Measurements from ENCODE around the gene MORF4L2. TPM values are rescaled to one million over a fixed set of nuclear protein-coding genes. Genes with fewer than 3 reads are reported as not detected.
"Not testable (repeated sequence)": the region's sequence is repeated elsewhere in the genome, so short reads cannot be mapped to it uniquely, and the experiment has no call there.

The MORF4L2 gene
- total RNA-seq, 1 donor from 2014 or later = 231 TPM

DNA sequence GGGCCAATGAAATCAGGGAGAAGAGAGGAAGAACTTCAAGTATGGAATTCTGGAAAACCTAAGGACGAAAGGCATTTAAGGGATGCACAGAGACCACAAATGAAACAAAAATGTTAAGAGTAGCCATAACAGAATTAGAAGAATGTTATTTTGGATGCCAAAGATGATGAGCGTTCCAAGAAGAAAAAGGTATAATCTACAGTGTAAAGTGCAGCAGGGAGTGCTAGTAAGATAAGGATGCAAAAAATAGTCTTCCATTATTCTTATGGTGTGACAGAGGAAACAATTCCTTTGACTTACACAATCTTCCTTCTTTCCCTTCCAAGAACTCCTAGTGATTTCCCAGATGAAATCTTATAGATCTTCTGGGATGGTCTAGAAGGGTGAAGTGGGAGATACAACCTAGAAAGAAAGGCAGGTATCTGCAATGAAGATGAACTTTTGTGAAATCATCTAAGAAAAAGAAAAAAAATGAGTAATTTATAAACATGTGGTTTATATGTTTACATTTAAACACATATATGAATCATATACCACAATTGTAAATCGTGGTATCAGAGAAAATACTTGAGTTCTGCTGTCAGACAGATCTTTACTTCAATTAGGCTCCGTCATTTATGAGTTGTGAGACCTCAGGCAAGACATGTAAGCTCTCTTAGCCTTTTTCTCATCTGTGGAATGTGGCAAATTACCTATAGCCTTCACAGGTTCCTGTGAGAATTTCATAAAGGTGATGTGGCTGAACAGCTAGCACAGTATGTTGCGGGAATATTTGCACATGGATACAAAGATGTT, 8.1 kb downstream of the MORF4L2 start:
- DNase-seq = no peak

DNA sequence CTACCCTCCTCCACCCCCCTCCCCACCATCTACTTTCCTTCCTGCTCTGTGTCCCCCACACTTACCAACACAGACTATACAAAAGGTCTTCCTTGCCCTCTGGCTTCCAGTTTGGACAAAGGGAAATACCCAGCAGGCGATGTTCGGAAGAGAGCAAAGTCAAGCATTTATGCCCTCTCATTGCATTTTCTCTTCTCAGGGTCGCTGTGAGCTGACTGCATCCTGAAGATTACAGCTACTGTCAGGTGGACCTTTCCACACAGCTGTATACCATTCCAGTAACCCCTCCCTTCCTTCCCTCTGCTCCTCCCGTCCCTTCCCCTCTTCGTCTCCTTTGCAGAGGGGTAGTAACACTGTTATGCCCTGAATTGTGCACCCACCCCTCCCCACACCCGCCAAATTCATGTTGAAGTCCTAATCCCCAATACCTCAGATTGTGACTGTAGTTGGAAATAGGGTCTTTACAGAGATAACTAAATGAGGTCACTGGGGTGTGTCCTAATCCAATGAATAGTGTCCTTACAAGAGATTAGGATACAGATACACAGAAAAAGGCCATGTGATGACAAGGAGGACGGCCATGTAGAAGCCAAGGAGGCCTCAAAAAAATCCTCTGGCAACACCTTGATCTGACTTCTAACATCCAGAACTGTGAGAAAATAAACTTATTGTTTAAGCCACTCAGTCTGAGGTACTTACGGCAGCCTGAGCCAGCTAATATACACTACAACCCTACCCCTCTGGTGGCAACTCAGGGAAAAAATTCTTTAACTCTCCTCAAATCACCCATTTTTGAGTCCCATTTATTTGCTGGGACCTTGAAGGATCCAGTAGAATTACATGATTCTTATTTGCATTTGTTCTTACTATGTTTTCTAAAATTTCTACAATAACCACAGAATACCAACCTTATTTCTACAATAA, 11.7 kb downstream of the MORF4L2 start:
- DNase-seq = no peak

DNA sequence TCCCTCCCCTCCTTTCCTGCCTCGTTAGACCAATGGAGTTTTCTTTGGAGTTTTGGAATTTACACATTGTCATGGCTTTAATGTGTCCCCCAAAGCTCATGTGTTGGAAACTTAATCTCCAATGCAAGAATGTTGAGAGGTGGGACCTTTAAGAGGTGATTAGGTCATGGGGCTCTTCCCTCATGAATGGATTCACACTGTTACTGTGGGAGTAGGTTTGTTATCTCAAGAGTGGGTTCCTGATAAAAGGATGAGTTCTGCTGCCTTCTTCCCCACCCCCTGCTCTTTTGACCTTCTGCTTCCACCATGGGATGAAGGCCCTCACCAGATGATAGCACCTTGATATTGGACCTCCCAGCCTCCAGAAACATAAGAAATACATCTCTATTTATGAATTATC, 16.8 kb downstream of the MORF4L2 start:
- no peak for DNase-seq

DNA sequence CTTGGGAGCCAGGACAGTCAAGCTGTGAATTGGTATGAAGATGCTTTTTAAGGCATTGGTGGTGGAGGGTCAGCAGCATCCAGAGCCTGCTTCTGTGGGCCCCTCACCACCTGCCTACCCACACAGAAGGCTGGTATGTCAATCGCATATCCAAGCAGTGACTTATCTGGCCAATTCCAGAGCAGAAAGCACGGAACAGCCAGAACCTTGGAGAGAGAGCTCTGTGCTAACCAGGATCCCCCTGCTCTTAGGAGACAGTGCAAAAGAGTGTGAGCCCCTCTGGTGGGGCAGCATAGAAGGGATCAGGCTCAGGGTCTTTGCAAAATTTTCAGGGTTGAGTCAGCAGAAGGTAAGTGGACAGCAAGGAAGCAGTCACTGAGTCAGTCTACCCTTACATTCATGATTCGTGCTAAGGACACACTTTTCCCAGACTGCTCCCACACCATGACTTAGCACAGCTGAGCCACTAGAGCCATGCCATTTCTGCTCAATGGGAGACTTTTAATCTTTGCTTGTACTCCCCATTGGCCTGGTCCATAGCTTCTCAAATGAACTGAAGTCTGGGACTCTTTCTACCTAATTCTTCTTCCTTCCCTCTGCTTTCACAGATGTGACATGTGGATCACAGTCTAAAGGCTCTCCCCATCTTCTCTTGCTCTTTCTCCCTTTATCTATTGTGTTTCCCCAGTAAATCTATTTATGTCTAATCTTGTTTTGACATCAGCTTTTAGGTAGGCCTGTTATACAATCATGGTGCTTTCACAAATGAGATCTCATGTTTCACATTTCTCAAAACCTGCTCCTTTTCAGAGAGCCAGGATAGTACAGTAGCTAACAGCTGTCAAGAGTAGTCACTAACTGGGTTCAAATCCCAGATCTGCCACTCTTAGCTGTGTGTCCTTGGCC, 20.0 kb downstream of the MORF4L2 start:
- DNase-seq = no peak

DNA sequence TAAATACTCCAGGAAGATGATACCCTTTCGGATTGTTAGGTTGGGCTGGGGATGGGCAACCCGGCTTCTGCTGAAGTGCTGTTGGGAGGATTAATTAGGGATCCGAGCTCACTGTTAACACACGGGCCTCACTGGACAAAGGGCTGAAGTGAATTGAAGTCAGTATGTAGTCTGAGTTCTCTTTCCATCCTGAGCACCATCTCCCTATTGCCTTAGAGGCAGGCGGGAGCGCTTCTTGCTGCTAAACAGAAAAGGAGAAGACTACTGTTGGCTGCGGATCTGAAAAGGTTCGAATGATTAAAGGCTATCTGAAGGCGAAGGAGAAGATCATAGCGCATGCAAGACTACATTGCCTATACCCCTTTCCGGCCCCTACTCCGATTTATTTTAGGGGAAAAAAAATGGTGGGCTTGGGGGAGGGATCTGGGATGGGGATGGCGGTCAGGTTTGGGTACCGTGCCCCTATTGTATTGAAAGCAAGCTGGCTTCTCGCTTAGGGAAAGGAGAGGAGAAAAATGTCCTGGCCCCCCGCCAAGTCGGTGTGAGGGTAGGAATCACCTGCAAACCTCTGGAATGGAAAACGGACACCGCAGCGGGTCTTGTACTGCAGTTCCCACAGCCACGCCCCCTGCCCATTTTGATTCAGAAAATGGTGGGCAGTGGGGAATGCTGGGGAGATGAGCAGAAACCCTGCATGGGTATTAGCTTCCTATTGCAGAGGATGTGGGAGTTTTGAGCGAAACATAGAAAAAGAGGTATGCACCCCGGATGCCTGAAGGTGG, 22.3 kb downstream of the MORF4L2 start:
- no peak for DNase-seq

DNA sequence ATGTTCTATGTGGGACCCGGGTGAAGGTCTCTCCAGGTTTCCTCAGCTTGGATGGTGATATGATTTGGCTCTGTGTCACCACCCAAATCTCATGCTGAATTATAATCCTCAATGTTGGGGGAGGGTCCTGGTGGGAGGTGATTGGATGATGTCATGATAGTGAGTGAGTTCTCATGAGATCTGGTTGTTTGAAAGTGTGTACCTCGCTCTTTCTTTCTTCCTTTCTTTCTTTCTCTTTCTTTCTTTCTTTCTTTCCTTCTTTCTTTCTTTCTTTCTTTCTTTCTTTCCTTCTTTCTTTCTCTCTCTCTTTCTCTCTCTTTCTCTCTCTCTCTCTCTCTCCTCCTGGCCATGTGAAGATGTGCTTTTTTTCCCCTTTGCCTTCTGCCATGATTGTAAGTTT, 27.0 kb downstream of the MORF4L2 start:
- DNase-seq = not testable (repeated sequence)

DNA sequence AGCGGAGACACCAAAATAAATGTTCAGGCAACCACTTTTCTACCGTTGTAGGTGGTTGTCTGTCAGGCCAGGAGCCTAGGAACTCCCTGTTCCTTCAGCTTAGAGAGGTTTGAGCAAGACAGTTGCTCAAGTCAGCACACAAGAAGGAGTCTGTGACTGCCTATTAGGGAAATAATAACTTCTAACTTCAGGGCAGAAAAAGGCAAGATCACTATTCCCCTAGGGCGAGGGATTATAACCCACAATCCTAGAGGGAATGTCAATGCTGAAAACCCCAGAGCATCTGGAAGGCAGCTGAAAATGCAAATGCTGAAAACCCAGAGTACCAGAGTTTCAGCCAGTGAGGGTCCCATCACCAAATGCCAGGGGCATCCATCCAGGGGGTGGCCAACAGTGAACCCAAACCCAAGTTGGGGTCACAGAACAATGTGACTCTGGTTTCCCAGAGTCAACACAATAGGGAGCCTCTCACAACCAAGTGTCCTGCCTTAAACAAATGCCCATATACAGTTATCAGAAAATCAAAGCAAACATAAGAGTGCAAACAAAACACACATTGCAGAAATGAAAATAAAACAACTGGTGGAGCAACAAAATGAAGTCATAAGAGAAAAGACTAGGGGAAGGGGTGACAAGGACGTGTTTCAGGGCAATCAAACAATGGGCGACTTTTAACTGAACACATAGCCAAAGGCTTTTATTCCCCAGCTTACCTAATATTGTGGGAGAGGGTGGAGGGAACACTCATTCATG, 27.6 kb downstream of the MORF4L2 start:
- no peak for DNase-seq

DNA sequence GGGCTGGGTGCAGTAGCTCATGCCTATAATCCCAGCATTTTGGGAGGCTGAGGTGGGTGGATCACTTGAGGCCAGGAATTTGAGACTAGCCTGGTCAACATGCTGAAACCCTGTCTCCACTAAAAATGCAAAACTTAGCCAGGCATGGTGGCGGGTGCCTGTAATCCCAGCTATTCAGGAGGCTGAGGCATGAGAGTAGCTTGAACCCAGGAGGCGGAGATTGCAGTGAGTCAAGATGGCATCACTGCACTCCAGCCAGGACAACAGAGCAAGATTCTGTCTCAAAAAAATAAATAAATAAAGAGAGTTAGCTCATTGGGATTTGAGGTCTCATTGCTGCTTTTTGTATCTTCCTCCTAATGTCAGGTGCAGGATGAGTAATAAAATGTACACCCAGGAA, 29.4 kb downstream of the MORF4L2 start:
- not testable (repeated sequence) for DNase-seq

DNA sequence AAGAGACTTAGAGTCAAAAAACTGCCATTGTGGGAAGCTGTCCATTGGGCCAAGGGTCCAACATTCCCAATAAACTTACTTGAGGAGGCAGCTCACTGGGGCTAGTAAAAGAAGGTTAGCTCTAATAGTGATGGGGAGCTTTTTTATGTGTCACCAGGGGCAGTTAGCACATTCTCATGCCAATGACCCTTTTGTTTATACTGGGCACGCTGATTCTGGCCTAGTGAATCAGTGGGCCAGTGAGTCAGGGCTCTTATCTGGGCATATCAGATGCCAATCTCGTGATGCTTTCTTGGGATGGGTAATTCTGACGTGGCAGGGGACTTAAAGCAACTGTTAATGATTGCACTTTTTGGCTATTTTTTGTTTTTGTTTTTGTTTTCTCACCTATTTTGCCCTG, 29.9 kb downstream of the MORF4L2 start:
- no peak for DNase-seq

DNA sequence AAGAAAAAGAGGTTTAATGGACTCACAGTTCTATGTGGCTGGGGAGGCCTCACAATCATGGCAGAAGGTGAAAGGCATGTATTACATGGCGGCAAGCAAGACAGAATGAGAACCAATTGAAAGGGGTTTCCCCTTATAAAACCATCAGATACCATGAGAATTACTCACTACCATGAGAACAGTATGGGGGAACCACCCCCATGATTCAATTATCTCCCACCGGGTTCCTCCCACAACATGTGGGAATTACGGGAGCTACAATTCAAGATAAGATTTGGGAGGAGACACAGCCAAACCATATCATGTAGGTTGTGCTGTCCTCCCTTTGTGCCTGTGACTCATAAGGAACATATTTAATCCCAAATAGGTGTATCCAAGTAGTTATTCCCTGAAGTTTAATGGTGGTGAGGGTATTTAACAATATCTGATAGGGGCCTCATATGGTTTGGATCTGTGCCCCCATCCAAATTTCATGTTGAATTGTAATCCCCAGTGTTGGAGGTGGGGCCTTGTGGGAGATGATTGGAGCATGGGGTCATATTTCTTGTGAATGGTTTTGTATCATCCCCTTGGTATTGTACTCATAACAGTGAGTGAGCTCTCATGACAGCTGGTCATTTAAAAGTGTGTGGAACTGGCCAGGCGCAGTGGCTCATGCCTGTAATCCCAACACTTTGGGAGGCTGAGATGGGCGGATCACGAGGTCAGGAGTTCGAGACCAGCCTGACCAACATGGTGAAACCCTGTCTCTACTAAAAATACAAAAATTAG, 31.1 kb downstream of the MORF4L2 start:
- DNase-seq = not testable (repeated sequence)

DNA sequence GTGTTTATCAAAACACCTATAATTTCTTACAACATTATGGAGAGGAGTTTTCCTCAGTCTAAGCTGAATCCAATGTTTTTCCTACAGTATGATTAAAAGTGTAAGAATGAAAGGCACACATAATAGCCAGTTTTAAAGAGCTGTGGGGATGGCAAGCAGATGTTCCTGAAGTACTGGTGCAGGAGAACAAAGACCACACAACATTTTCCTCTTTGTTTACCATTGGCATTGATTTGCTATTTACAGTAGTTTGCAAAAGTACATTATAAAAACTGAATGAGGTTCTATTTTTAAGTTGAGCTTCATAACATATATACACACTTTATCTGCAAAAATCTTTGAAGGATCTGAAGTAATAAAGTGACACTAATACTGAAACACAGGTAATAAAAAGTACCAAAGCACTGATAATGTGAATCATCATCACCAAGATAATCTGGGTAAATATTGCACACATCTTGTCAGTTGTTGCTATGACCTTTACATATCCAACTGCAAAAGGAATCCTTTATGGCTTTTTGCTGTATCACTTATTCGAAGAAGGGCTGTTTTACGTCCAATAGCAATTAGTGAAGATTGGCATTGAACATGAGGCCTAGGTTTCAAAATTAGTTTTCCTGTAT, 35.2 kb downstream of the MORF4L2 start:
- no peak for DNase-seq

DNA sequence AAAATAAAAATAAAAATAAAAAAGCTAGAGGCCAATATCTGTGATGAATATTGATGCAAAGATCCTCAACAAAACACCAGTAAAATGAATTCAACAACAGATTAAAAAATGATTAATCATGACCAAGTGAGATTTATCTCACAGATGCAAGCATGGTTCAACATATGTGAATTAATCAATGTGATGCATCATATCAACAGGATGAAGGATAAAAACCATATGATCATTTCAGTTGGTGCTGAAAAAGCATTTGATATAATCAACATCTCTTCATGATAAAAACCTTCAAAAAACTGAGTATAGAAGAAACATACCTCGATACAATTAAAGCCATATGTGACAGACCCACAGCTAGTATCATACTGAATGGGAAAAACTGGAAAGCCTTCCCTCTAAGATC, 38.9 kb downstream of the MORF4L2 start:
- DNase-seq = no peak

DNA sequence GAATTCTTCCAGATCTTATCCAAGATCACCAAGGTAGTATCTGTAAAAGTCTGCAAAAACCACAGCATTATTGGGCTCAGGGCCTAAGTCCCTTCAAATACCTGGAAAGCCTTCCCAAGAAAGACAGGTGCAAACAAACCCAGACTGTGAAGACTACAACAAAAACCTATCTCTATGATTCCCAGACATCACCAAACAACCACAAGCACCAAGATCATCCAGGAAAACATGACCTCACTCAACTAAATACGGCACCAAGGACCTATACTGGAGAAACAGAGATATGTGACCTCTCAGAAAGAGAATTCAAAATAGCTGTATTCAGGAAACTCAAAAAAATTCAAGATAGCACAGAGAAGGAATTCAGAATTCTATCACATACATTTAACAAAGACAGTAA, 42.4 kb downstream of the MORF4L2 start:
- no peak for DNase-seq

DNA sequence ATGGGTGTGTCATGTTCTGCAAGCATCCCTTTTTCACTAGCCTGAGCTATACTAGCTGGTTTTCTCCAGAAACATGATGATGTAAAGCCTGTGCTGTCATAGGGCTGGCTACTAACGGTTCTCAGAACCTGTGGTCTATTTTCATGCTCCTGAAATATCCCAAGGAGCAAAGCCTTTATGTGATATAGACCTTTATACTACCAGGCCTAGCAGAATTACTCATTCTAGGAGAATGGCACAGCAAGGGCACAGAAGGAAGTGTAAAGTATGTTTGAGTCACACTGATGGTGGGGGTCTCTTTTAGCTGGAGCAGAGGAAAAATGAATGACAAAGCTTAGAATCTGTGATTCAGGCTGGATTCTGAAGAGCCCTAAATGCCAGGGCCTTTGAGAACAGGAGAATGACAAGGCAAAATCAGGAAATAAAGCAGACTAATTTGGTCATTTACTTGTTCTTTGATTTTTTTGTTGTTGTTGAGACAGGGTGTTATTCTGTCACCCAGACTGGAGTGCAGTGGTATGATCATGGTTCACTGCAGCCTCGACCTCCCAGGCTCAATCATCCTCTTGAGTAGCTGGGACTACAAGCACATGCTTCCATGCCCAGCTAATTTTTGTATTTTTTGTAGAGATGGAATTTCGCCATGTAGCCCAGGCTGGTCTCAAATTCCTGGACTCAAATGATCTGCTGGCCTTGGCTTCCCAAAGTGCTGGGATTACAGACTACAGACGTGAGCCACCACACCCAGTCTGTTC, 45.9 kb downstream of the MORF4L2 start:
- no peak for DNase-seq

DNA sequence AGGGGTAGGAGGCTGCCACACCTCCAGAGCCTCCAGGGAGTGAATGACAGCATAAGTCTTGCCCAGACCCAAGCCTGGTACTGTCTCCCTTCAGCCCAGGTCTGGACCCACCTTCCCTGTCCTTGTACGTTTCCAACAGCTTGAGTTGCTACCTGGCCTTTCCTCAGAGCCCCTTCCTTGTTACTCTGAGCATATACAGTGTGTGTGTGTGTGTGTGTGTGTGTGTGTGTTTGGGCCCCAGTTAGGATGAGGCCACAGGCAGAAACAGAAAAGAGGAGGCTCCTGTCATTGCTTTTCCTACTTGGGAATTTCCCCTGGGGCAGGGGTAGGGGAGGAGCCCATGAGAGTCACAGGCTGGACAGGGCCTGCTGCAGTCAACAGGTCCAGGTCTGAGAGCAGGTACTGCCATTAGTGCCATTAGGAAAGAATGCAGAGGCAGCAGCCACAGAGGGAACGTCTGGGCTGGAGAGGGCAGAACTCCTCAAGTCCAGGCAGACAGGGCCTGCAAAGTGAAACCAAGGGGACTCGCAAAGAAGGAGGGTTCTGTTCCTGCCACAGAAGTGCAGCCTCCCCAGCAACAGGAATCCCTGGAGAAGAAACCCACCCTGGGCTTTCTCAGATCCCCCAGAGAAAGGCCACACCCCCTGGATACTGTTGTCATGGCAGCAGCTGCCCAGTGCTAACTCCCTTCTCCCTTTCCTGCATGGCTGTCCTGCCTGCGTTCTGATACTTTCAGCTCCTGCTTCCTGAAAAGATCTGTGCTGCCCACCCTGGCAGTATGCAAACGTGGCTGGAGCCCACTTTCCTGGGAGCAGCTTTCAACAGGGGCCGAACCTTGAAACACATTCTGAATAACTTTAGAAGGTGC, 47.8 kb downstream of the MORF4L2 start:
- DNase-seq = not testable (repeated sequence)

DNA sequence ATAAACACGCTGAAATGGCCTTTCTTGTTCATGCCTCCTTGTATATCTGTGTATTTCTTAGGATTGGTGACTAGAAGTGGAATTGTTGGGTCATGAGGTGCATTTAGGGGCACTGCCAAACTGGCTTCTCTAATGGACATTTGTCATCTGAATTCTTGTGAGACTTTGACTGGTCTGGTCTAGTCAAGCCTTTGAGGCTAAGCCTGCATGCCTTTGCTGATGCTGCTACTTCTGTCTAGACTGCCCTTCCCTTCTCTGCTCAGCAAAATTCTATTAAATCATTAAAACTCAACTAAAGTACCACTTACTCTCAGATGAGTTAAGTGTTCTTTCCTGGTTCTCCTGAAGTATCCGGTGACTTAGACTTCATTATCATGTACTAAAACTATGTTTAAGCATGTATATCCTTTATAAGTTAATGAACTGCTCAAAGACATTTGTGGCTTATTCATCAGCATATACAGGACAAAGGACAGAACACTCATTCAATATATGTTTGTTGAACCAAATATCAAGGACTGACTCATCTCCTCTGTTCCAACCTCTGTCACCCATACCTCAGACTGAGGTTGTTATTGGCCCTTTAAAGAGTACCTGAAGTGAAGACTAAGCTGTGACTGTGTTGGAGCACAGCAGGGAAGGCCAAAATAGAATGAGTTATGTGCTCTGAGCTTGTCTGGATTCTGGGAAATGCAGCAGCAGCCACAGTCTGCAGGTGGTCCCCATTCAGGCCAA, 48.7 kb downstream of the MORF4L2 start:
- no peak for DNase-seq

DNA sequence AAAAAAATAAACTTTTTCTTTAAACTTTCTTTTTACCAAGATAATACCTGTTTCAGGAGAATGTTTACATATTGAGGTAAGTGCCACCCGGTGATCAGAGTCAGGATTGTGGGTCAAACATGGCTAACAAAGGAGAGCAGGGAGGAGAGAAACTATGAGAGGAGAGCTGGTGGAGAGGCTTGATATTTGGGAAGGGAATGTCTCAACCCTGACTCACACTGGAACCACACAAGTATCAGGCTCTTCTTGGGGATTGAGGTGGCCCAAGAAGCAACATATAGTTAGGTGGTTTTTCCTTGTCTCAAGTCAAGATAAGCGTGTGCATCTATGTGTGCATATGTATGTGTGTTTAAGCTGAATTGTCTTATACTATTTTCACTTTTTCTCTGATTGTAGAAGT, 51.1 kb downstream of the MORF4L2 start:
- DNase-seq = no peak
